ENCODE data around the gene ABT1.
A peak's percentile ranks its signal among the peaks of the same experiment; 100 is the strongest.
"Not testable (repeated sequence)": the region's sequence is repeated elsewhere in the genome, so short reads cannot be mapped to it uniquely, and the experiment has no call there.

The ABT1 gene

GRCh38 chr6:26596579-26597388 lies at the start of gene ABT1:
Gene ABT1, plus strand, starts transcription at chr6:26596953. Its CDS starts 30 bp downstream, at chr6:26596983.
- peak; percentile 98 for DNase-seq

GRCh38 chr6:26547363-26547762 lies 49.4 kb upstream of the ABT1 start:
- DNase-seq, result not testable (repeated sequence)

- peak; percentile 64 for DNase-seq
These were observed 46.3 kb upstream of the ABT1 start for GRCh38 chr6:26550250-26550993.

GRCh38 chr6:26552205-26552604 lies 44.5 kb upstream of the ABT1 start:
- no peak for DNase-seq

GRCh38 chr6:26552640-26553188 lies 44.0 kb upstream of the ABT1 start:
- DNase-seq, result no peak

GRCh38 chr6:26553264-26553634 lies 43.5 kb upstream of the ABT1 start:
- peak; percentile 90 for DNase-seq

GRCh38 chr6:26553635-26554446 lies 42.9 kb upstream of the ABT1 start:
- DNase-seq, result peak; percentile 91

GRCh38 chr6:26554447-26554696 lies 42.4 kb upstream of the ABT1 start:
- no peak for DNase-seq

GRCh38 chr6:26554697-26555504 lies 41.9 kb upstream of the ABT1 start:
- peak; percentile 87 for DNase-seq

GRCh38 chr6:26555505-26556262 lies 41.1 kb upstream of the ABT1 start:
- DNase-seq, result no peak

- peak; percentile 88 for DNase-seq
These were observed 40.3 kb upstream of the ABT1 start for GRCh38 chr6:26556263-26557070.

GRCh38 chr6:26561533-26562466 lies 35.0 kb upstream of the ABT1 start:
- DNase-seq, result no peak

GRCh38 chr6:26563488-26563887 lies 33.3 kb upstream of the ABT1 start:
- DNase-seq, result no peak

GRCh38 chr6:26568601-26569432 lies 27.9 kb upstream of the ABT1 start:
- DNase-seq, result peak; percentile 96

GRCh38 chr6:26569433-26569764 lies 27.4 kb upstream of the ABT1 start:
- no peak for DNase-seq

GRCh38 chr6:26570027-26570809 lies 26.5 kb upstream of the ABT1 start:
- no peak for DNase-seq

GRCh38 chr6:26571592-26572296 lies 25.0 kb upstream of the ABT1 start:
- DNase-seq, result peak; percentile 88
